Chondrocyte (in vitro differentiated cells): ENCODE measurements around the gene APCDD1L. TPM values are rescaled to one million over a fixed set of nuclear protein-coding genes. Genes with fewer than 3 reads are reported as not detected.

Experiments used
- DNase-seq: peaks from one replicate; pipeline ENCODE4 v3.0.0; 2021; ENCODE audit warnings: mixed read lengths, low spot score
- H3K27ac Mint-ChIP-seq: one replicate; pipeline ENCODE4 v1.8.0; 2021; ENCODE audit warnings: mild to moderate bottlenecking, moderate library complexity, mixed read lengths; ENCODE audit not compliant: unreplicated experiment
- H3K27me3 Mint-ChIP-seq: 2 replicates; pipeline ENCODE4 v1.8.0; 2021; ENCODE audit warnings: low read depth, mixed read lengths
- H3K36me3 Mint-ChIP-seq: 2 replicates; pipeline ENCODE4 v1.8.0; 2021; ENCODE audit warnings: low read depth, mixed read lengths
- H3K4me1 Mint-ChIP-seq: 2 replicates; pipeline ENCODE4 v1.8.0; 2021; ENCODE audit warnings: low read depth, mild to moderate bottlenecking, mixed read lengths
- H3K4me3 Mint-ChIP-seq: one replicate; pipeline ENCODE4 v1.8.0; 2021; ENCODE audit warnings: mild to moderate bottlenecking, moderate library complexity, mixed read lengths; ENCODE audit not compliant: unreplicated experiment
- H3K9me3 Mint-ChIP-seq: 2 replicates; pipeline ENCODE4 v1.8.0; 2021; ENCODE audit warnings: low read depth, mixed read lengths
- CTCF ChIP-seq: fragments of 200-600 bp; sonication (generic); IDR thresholded peaks from 2 replicates; pipeline ENCODE4 v1.5.0; 2021; ENCODE audit warnings: antibody characterized with exemption, mild to moderate bottlenecking, moderate library complexity
- total RNA-seq: library from RNA; stranded (reverse); gene quantifications from 3 replicates; pipeline ENCODE4 v1.2.1, GENCODE V29; 2021

The APCDD1L gene
- total RNA-seq, 1 donor from 2014 or later, result 20.7 TPM

- TF ChIP-seq CTCF, result no peak
Observed at GRCh38 chr20:58478141-58478805, 36.9 kb downstream of the APCDD1L start.

GRCh38 chr20:58475466-58475865, 39.7 kb downstream of the APCDD1L start:
- Mint-ChIP-seq H3K4me1 (peaks cover 3% of the 10 kb centered on the region), H3K27me3 (no peaks in the 10 kb centered on the region), H3K9me3 (peaks cover 21% of the 10 kb centered on the region), H3K4me3 (no peak overlapping the region), H3K27ac (no peak overlapping the region), H3K36me3 (peaks cover 23% of the 10 kb centered on the region)
- TF ChIP-seq CTCF, result no peak
- DNase-seq, result no peak

More at GRCh38 chr20:58478141-58478805, 36.9 kb downstream of the APCDD1L start:
- Mint-ChIP-seq H3K9me3 (peaks cover 23% of the 10 kb centered on the region), H3K36me3 (peaks cover 27% of the 10 kb centered on the region), H3K4me1 (peaks cover 4% of the 10 kb centered on the region), H3K27ac (no peak overlapping the region), H3K27me3 (no peaks in the 10 kb centered on the region), H3K4me3 (no peak overlapping the region)
- DNase-seq, result no peak

GRCh38 chr20:58473453-58474425, 41.5 kb downstream of the APCDD1L start:
- no peak overlapping the region for H3K4me3 Mint-ChIP-seq

GRCh38 chr20:58472273-58473018, 42.8 kb downstream of the APCDD1L start:
- Mint-ChIP-seq H3K4me1 (peaks cover 3% of the 10 kb centered on the region), H3K27me3 (no peaks in the 10 kb centered on the region), H3K4me3 (no peak overlapping the region), H3K36me3 (peaks cover 8% of the 10 kb centered on the region), H3K9me3 (peaks cover 7% of the 10 kb centered on the region), H3K27ac (no peak overlapping the region)
- no peak for DNase-seq
- no peak for TF ChIP-seq CTCF

More at GRCh38 chr20:58473453-58474425, 41.5 kb downstream of the APCDD1L start:
- Mint-ChIP-seq H3K27me3 (no peaks in the 10 kb centered on the region), H3K9me3 (peaks cover 18% of the 10 kb centered on the region), H3K36me3 (peaks cover 16% of the 10 kb centered on the region), H3K4me1 (peaks cover 3% of the 10 kb centered on the region), H3K27ac (no peak overlapping the region)
- no peak for TF ChIP-seq CTCF
- no peak for DNase-seq
